HEK293 (cell line): ENCODE measurements around the gene CPD.
A peak's percentile ranks its signal among the peaks of the same experiment; 100 is the strongest.

ENCODE experiments used
- CTCF ChIA-PET: fragments of 350-600 bp; formaldehyde crosslinking; extraction: SDS; loops from one replicate; lab custom pipeline; 2021; ENCODE audit warnings: antibody characterized with exemption; lab: Yijun Ruan, JAX
- POLR2A ChIA-PET: fragments of 300-600 bp; formaldehyde crosslinking; extraction: SDS; loops from one replicate; lab custom pipeline; 2020; ENCODE audit warnings: antibody characterized with exemption, inconsistent platforms; lab: Yijun Ruan, JAX
- H3K27ac ChIP-seq: fragments of 200-500 bp; sonication (Bioruptor generic); 2 replicates; pipeline ENCODE4 v1.5.1; 2014; ENCODE audit warnings: low read depth, low read length, control low read depth, inconsistent platforms; ENCODE audit errors: extremely low read depth
- H3K36me3 ChIP-seq, 2 experiments: fragments of 200-500 bp in 1 of 2; sonication (Bioruptor generic) in 1 of 2; 1 replicate in 1 of 2; 2 replicates in 1 of 2; pipeline ENCODE4 v1.5.1; 2014 to 2017; ENCODE audit warnings: inconsistent platforms in 2 of 2, low read length in 2 of 2; ENCODE audit not compliant: control insufficient read depth in 2 of 2, insufficient read depth in 1 of 2
- H3K4me1 ChIP-seq: fragments of 200-500 bp; sonication (Bioruptor generic); 2 replicates; pipeline ENCODE4 v1.5.1; 2014; ENCODE audit warnings: mild to moderate bottlenecking, low read length, inconsistent platforms; ENCODE audit not compliant: control insufficient read depth, insufficient read depth
- H3K4me3 ChIP-seq: 2 replicates; pipeline ENCODE4 v1.5.1; 2011; ENCODE audit warnings: low read depth, mild to moderate bottlenecking, control low read depth, low read length, moderate library complexity
- H3K9me3 ChIP-seq: fragments of 200-500 bp; sonication (Bioruptor generic); 2 replicates; pipeline ENCODE4 v1.5.1; 2014; ENCODE audit warnings: low read depth, low read length, inconsistent platforms; ENCODE audit not compliant: control insufficient read depth, insufficient read depth
- FEZF1 ChIP-seq: fragments of 450-650 bp; formaldehyde crosslinking; IDR thresholded peaks from 2 replicates; pipeline ENCODE4 v1.5.1; 2016; ENCODE audit warnings: missing biosample characterization, missing genetic modification characterization
- GLIS1 ChIP-seq: fragments of 450-650 bp; formaldehyde crosslinking; IDR thresholded peaks from 2 replicates; pipeline ENCODE4 v1.5.1; 2016; ENCODE audit warnings: missing biosample characterization, missing genetic modification characterization
- KLF8 ChIP-seq: fragments of 450-650 bp; formaldehyde crosslinking; IDR thresholded peaks from 2 replicates; pipeline ENCODE4 v1.5.1; 2016; ENCODE audit warnings: missing biosample characterization, missing genetic modification characterization
- PRDM1 ChIP-seq: fragments of 450-650 bp; formaldehyde crosslinking; IDR thresholded peaks from 2 replicates; pipeline ENCODE4; 2016; ENCODE audit warnings: missing biosample characterization, missing genetic modification characterization
- TRIM28 ChIP-seq: IDR thresholded peaks from 2 replicates; pipeline ENCODE4 v1.6.1; 2011; ENCODE audit warnings: low read length, control low read depth, borderline replicate concordance
- ZBTB21 ChIP-seq: fragments of 450-650 bp; formaldehyde crosslinking; IDR thresholded peaks from 2 replicates; pipeline ENCODE4 v1.5.1; 2017; ENCODE audit warnings: missing biosample characterization, missing genetic modification characterization
- ZBTB8A ChIP-seq: fragments of 450-650 bp; formaldehyde crosslinking; IDR thresholded peaks from 2 replicates; pipeline ENCODE4 v1.5.1; 2016; ENCODE audit warnings: missing biosample characterization, missing genetic modification characterization
- ZNF16 ChIP-seq: fragments of 450-650 bp; formaldehyde crosslinking; IDR thresholded peaks from 2 replicates; pipeline ENCODE4 v1.5.1; 2016; ENCODE audit warnings: low read depth, missing biosample characterization, missing genetic modification characterization
- ZNF175 ChIP-seq: fragments of 450-650 bp; formaldehyde crosslinking; IDR thresholded peaks from 2 replicates; pipeline ENCODE4 v1.5.1; 2016; ENCODE audit warnings: missing biosample characterization, missing genetic modification characterization
- ZNF184 ChIP-seq: fragments of 450-650 bp; IDR thresholded peaks from 2 replicates; pipeline ENCODE4 v1.5.1; 2018; ENCODE audit warnings: missing biosample characterization, mild to moderate bottlenecking, missing genetic modification characterization
- ZNF248 ChIP-seq: fragments of 450-650 bp; formaldehyde crosslinking; IDR thresholded peaks from 2 replicates; pipeline ENCODE4 v1.5.1; 2017; ENCODE audit warnings: missing biosample characterization, missing genetic modification characterization
- ZNF292 ChIP-seq: fragments of 450-650 bp; formaldehyde crosslinking; IDR thresholded peaks from 2 replicates; pipeline ENCODE4 v1.5.1; 2016; ENCODE audit warnings: low read depth, missing biosample characterization, missing genetic modification characterization, borderline replicate concordance
- ZNF302 ChIP-seq: fragments of 450-650 bp; formaldehyde crosslinking; IDR thresholded peaks from 2 replicates; pipeline ENCODE4 v1.5.1; 2016; ENCODE audit warnings: missing biosample characterization, missing genetic modification characterization, low read depth
- ZNF366 ChIP-seq: fragments of 450-650 bp; formaldehyde crosslinking; conservative IDR thresholded peaks from 2 replicates; pipeline ENCODE4 v1.5.1; 2016; ENCODE audit warnings: missing biosample characterization, missing genetic modification characterization
- ZNF416 ChIP-seq: fragments of 450-650 bp; formaldehyde crosslinking; IDR thresholded peaks from 2 replicates; pipeline ENCODE4 v1.5.1; 2016; ENCODE audit warnings: missing biosample characterization, missing genetic modification characterization
- ZNF423 ChIP-seq: fragments of 450-650 bp; formaldehyde crosslinking; IDR thresholded peaks from 2 replicates; pipeline ENCODE4 v1.5.1; 2016; ENCODE audit warnings: missing biosample characterization, missing genetic modification characterization
- ZNF501 ChIP-seq: fragments of 450-650 bp; formaldehyde crosslinking; IDR thresholded peaks from 2 replicates; pipeline ENCODE4 v1.5.1; 2016; ENCODE audit warnings: missing biosample characterization, missing genetic modification characterization
- ZNF510 ChIP-seq: fragments of 450-650 bp; formaldehyde crosslinking; IDR thresholded peaks from 2 replicates; pipeline ENCODE4 v1.5.1; 2018; ENCODE audit warnings: mild to moderate bottlenecking, missing genetic modification characterization, missing biosample characterization; ENCODE audit not compliant: insufficient replicate concordance
- ZNF654 ChIP-seq: fragments of 450-650 bp; formaldehyde crosslinking; IDR thresholded peaks from 2 replicates; pipeline ENCODE4 v1.5.1; 2016; ENCODE audit warnings: low read depth, missing biosample characterization, missing genetic modification characterization
- ZNF660 ChIP-seq: fragments of 450-650 bp; IDR thresholded peaks from 2 replicates; pipeline ENCODE4 v1.5.1; 2018; ENCODE audit warnings: missing biosample characterization, mild to moderate bottlenecking, missing genetic modification characterization
- ZNF791 ChIP-seq: fragments of 450-650 bp; formaldehyde crosslinking; IDR thresholded peaks from 2 replicates; pipeline ENCODE4 v1.5.1; 2016; ENCODE audit warnings: missing biosample characterization, missing genetic modification characterization
- ZNF792 ChIP-seq: fragments of 450-650 bp; formaldehyde crosslinking; IDR thresholded peaks from 2 replicates; pipeline ENCODE4 v1.5.1; 2016; ENCODE audit warnings: missing biosample characterization, missing genetic modification characterization
- TF ChIP-seq, protein P1 (sequence below): fragments of 450-650 bp; formaldehyde crosslinking; IDR thresholded peaks from 2 replicates; pipeline ENCODE4 v1.5.1; 2016; ENCODE audit warnings: missing biosample characterization, missing genetic modification characterization
- TF ChIP-seq, protein P2 (sequence below): fragments of 450-650 bp; formaldehyde crosslinking; IDR thresholded peaks from 2 replicates; pipeline ENCODE4 v1.5.1; 2016; ENCODE audit warnings: missing biosample characterization, missing genetic modification characterization, borderline replicate concordance
- TF ChIP-seq, protein P3 (sequence below): fragments of 450-650 bp; formaldehyde crosslinking; IDR thresholded peaks from 2 replicates; pipeline ENCODE4 v1.5.1; 2016; ENCODE audit warnings: missing biosample characterization, missing genetic modification characterization
- TF ChIP-seq, protein P4 (sequence below): fragments of 450-650 bp; formaldehyde crosslinking; IDR thresholded peaks from 2 replicates; pipeline ENCODE4 v1.5.1; 2016; ENCODE audit warnings: missing biosample characterization, missing genetic modification characterization
- TF ChIP-seq, protein P5 (sequence below): fragments of 450-650 bp; formaldehyde crosslinking; IDR thresholded peaks from 2 replicates; pipeline ENCODE4 v1.5.1; 2017; ENCODE audit warnings: missing biosample characterization, missing genetic modification characterization

Gene CPD

DNA sequence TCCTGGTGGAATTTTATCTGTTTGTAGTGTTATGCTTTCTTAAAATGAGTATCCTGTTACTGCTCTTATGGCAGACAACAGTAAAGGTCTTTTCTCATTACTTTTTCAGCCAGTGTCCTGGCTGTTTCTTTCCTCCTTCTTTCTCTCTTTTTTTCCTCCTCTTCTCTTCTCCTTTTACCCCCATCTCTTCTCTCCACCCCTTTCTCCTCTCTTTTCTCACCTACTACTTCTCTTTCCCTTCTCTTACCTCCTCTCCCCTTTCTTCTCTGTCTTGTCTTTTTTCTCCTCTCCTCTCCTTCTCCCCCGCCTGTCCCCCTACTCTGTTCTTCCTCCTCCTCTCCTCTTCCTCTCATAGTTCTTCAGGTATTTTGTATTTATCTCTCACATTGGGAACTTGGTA, 48.9 kb downstream of the CPD start:
- Histone ChIP-seq H3K4me1 (no peaks in the 10 kb centered on the region), H3K9me3 (no peaks in the 10 kb centered on the region), H3K36me3 (peaks cover 48 to 77% of the 10 kb centered on the region in 2 experiments)
- POLR2A ChIA-PET: no interaction called here
- TF ChIP-seq ZNF175 (tag by site-specific recombination) (no peak), ZNF501 (no peak), PRDM1 (tag by site-specific recombination) (peak; percentile 85), ZNF423 (tag by site-specific recombination) (no peak), TRIM28 (no peak), ZNF184 (tag by site-specific recombination) (no peak), ZBTB21 (tag by site-specific recombination) (no peak), GLIS1 (tag by site-specific recombination) (no peak), ZNF366 (peak; percentile 50), ZNF791 (tag by site-specific recombination) (no peak), ZNF660 (tag by site-specific recombination) (no peak), FEZF1 (tag by site-specific recombination) (no peak)
- TF ChIP-seq, protein P1, sequence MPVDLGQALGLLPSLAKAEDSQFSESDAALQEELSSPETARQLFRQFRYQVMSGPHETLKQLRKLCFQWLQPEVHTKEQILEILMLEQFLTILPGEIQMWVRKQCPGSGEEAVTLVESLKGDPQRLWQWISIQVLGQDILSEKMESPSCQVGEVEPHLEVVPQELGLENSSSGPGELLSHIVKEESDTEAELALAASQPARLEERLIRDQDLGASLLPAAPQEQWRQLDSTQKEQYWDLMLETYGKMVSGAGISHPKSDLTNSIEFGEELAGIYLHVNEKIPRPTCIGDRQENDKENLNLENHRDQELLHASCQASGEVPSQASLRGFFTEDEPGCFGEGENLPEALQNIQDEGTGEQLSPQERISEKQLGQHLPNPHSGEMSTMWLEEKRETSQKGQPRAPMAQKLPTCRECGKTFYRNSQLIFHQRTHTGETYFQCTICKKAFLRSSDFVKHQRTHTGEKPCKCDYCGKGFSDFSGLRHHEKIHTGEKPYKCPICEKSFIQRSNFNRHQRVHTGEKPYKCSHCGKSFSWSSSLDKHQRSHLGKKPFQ (tag by site-specific recombination): no peak
- TF ChIP-seq, protein P2, sequence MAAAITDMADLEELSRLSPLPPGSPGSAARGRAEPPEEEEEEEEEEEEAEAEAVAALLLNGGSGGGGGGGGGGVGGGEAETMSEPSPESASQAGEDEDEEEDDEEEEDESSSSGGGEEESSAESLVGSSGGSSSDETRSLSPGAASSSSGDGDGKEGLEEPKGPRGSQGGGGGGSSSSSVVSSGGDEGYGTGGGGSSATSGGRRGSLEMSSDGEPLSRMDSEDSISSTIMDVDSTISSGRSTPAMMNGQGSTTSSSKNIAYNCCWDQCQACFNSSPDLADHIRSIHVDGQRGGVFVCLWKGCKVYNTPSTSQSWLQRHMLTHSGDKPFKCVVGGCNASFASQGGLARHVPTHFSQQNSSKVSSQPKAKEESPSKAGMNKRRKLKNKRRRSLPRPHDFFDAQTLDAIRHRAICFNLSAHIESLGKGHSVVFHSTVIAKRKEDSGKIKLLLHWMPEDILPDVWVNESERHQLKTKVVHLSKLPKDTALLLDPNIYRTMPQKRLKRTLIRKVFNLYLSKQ (tag by site-specific recombination): no peak
- TF ChIP-seq, protein P3, sequence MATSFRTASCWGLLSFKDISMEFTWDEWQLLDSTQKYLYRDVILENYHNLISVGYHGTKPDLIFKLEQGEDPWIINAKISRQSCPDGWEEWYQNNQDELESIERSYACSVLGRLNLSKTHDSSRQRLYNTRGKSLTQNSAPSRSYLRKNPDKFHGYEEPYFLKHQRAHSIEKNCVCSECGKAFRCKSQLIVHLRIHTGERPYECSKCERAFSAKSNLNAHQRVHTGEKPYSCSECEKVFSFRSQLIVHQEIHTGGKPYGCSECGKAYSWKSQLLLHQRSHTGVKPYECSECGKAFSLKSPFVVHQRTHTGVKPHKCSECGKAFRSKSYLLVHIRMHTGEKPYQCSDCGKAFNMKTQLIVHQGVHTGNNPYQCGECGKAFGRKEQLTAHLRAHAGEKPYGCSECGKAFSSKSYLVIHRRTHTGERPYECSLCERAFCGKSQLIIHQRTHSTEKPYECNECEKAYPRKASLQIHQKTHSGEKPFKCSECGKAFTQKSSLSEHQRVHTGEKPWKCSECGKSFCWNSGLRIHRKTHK (tag by site-specific recombination): no peak
- TF ChIP-seq, all 188 proteins: peak for 2
- Histone ChIP-seq H3K27ac (no peak overlapping the region), H3K4me3 (no peak overlapping the region)
- CTCF ChIA-PET: no interaction called here

DNA sequence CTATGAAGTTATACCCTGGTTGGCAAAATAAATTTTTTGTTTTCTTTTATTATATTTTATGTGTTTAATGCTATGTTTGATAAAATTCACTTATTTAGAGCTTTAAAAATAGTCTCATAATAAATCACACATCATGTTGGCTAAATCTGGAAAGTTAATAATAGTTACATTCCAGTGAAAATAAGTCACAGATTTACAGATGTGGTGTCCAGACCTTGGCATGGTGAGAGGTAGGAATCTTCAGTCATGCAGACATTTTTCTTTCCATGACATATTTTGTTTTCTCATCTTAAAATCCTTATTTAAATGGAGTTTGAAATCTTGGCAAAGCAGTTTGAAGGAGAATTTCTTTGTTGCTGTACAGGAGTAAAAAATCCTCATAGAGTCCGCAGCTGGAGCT, 50.4 kb downstream of the CPD start:
- no peaks in the 10 kb centered on the region for H3K4me1 ChIP-seq
- H3K36me3 ChIP-seq: peaks cover 45 to 76% of the 10 kb centered on the region in 2 experiments
- no peaks in the 10 kb centered on the region for H3K9me3 ChIP-seq
- H3K27ac ChIP-seq: no peak overlapping the region
- CTCF ChIA-PET: interaction anchor here (0.6 kb wide), 1 partner anchor 33 kb away, joined by 3 read pairs; no protein-coding TSS in a partner anchor
- TF ChIP-seq ZNF16 (tag by site-specific recombination) (no peak), ZBTB8A (tag by site-specific recombination) (no peak), ZNF248 (tag by site-specific recombination) (no peak), ZNF366 (no peak), ZNF510 (tag by site-specific recombination) (no peak), KLF8 (tag by site-specific recombination) (no peak), ZNF302 (tag by site-specific recombination) (no peak), ZNF792 (tag by site-specific recombination) (no peak), ZNF654 (tag by site-specific recombination) (no peak), ZNF292 (tag by site-specific recombination) (no peak), ZNF416 (no peak)
- TF ChIP-seq, protein P4, sequence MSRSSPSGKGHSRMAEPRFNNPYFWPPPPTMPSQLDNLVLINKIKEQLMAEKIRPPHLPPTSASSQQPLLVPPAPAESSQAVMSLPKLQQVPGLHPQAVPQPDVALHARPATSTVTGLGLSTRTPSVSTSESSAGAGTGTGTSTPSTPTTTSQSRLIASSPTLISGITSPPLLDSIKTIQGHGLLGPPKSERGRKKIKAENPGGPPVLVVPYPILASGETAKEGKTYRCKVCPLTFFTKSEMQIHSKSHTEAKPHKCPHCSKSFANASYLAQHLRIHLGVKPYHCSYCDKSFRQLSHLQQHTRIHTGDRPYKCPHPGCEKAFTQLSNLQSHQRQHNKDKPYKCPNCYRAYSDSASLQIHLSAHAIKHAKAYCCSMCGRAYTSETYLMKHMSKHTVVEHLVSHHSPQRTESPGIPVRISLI: no peak
- TF ChIP-seq, protein P5, sequence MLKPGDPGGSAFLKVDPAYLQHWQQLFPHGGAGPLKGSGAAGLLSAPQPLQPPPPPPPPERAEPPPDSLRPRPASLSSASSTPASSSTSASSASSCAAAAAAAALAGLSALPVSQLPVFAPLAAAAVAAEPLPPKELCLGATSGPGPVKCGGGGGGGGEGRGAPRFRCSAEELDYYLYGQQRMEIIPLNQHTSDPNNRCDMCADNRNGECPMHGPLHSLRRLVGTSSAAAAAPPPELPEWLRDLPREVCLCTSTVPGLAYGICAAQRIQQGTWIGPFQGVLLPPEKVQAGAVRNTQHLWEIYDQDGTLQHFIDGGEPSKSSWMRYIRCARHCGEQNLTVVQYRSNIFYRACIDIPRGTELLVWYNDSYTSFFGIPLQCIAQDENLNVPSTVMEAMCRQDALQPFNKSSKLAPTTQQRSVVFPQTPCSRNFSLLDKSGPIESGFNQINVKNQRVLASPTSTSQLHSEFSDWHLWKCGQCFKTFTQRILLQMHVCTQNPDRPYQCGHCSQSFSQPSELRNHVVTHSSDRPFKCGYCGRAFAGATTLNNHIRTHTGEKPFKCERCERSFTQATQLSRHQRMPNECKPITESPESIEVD (tag by site-specific recombination): no peak
- H3K4me3 ChIP-seq: no peak overlapping the region
- POLR2A ChIA-PET: no interaction called here
